ENCODE results near the gene MIOX.

The MIOX gene

DNA sequence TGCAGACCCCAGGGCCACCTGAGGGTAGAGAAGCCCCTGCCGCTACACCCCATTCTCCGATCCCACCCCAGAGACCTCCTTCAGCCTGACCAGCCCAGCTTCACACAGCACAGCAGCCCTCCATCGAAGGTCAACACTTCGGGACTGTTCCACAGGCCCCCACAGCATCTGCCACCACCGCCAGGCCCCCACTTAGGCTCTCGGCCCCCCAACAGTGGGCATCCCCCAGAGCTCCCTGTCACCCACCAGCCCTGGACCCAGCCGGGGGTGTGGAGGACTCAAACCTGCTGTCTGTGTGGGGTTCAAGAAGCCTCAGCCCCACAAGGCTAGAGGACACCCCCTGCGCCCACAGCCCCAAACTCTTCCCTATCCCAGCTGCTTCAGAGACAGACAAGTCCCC lies 18.0 kb upstream of the MIOX start:
- H3K27me3 ChIP-seq, result no peaks in the 10 kb centered on the region

GRCh38 chr22:50469377-50470305 lies 17.0 kb upstream of the MIOX start:
- Histone ChIP-seq H3K4me3 (ENCODE audit: low read depth in 1 of 2, low read length in 1 of 2) (no peak overlapping the region), H3K36me3 (peaks cover 41% of the 10 kb centered on the region), H3K27ac (no peak overlapping the region), H3K4me1 (ENCODE audit: control insufficient read depth in 1 of 2, insufficient read depth in 1 of 2, low read depth in 1 of 2, low read length in 1 of 2) (peaks cover 28 to 42% of the 10 kb centered on the region in 2 experiments), H3K27me3 (no peaks in the 10 kb centered on the region), H3K9me3 (no peaks in the 10 kb centered on the region)
- TF ChIP-seq CTCF (IDR thresholded peaks at IDR 0.05), result no peak

More for the DNA sequence above, 18.0 kb upstream of the MIOX start:
- Histone ChIP-seq H3K36me3 (peaks cover 51% of the 10 kb centered on the region), H3K27ac (no peak overlapping the region), H3K9me3 (no peaks in the 10 kb centered on the region), H3K4me1 (ENCODE audit: control insufficient read depth in 1 of 2, insufficient read depth in 1 of 2, low read depth in 1 of 2, low read length in 1 of 2) (peaks cover 21 to 34% of the 10 kb centered on the region in 2 experiments), H3K4me3 (ENCODE audit: low read depth in 1 of 2, low read length in 1 of 2) (no peak overlapping the region)
- TF ChIP-seq CTCF (IDR thresholded peaks at IDR 0.05), result no peak

GRCh38 chr22:50470491-50470890 lies 16.2 kb upstream of the MIOX start:
- H3K4me1 ChIP-seq (ENCODE audit: control insufficient read depth in 1 of 2, insufficient read depth in 1 of 2, low read depth in 1 of 2, low read length in 1 of 2), result peaks cover 33 to 47% of the 10 kb centered on the region in 2 experiments
- TF ChIP-seq CTCF (IDR thresholded peaks at IDR 0.05), result no peak
- no peak overlapping the region for H3K4me3 ChIP-seq (ENCODE audit: low read depth in 1 of 2, low read length in 1 of 2)
- peaks cover 32% of the 10 kb centered on the region for H3K36me3 ChIP-seq
- no peak overlapping the region for H3K27ac ChIP-seq
- no peaks in the 10 kb centered on the region for H3K27me3 ChIP-seq
- H3K9me3 ChIP-seq, result no peaks in the 10 kb centered on the region

GRCh38 chr22:50471197-50471847 lies 15.3 kb upstream of the MIOX start:
- no peak overlapping the region for H3K27ac ChIP-seq
- H3K36me3 ChIP-seq, result peaks cover 24% of the 10 kb centered on the region
- H3K27me3 ChIP-seq, result peaks cover 2% of the 10 kb centered on the region
- H3K4me1 ChIP-seq (ENCODE audit: control insufficient read depth in 1 of 2, insufficient read depth in 1 of 2, low read depth in 1 of 2, low read length in 1 of 2), result peaks cover 34 to 49% of the 10 kb centered on the region in 2 experiments
- no peak for TF ChIP-seq CTCF (IDR thresholded peaks at IDR 0.05)
- H3K4me3 ChIP-seq (ENCODE audit: low read depth in 1 of 2, low read length in 1 of 2), result no peak overlapping the region
- H3K9me3 ChIP-seq, result no peaks in the 10 kb centered on the region

DNA sequence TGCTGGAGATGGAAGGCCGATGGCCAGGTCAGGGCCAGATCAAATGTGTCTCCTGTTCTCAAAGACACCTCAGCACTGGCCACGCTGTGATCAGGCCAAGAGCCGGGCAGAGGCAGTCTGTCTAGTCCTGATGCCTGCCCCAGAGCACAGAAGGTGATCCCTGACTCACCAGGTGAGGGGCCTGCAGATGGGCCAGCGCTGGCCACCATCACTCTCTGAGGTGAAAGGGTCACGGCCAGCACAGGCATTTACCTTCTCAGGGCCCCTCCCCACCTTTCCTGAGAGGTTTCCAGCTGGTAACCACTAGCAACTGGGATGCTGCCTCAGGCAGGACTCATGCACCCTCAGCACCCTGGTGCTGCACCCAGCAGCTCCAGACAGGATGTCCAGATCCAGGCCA lies 14.7 kb upstream of the MIOX start:
- Histone ChIP-seq H3K4me3 (ENCODE audit: low read depth in 1 of 2, low read length in 1 of 2) (no peak overlapping the region), H3K27ac (no peak overlapping the region), H3K4me1 (ENCODE audit: control insufficient read depth in 1 of 2, insufficient read depth in 1 of 2, low read depth in 1 of 2, low read length in 1 of 2) (peaks cover 34 to 49% of the 10 kb centered on the region in 2 experiments), H3K9me3 (no peaks in the 10 kb centered on the region), H3K27me3 (peaks cover 8% of the 10 kb centered on the region), H3K36me3 (peaks cover 18% of the 10 kb centered on the region)
- no peak for TF ChIP-seq CTCF (IDR thresholded peaks at IDR 0.05)

All from neutrophil (primary cell).